Muscle layer of colon (tissue), 2 donors: Measurements from ENCODE around the gene RPS6KA3.

ENCODE experiments used
- H3K27ac ChIP-seq: one replicate; pipeline ENCODE4 v1.7.0; 2013; ENCODE audit warnings: low read depth, mild to moderate bottlenecking, low read length, moderate library complexity
- H3K27me3 ChIP-seq, 2 donors: one replicate each; pipeline ENCODE4 v1.7.0; 2013; ENCODE audit warnings: low read length in 2 of 2, mild to moderate bottlenecking in 2 of 2; ENCODE audit not compliant: insufficient read depth in 2 of 2, control insufficient read depth in 1 of 2
- H3K36me3 ChIP-seq: one replicate; pipeline ENCODE4 v1.7.0; 2013; ENCODE audit warnings: mild to moderate bottlenecking, low read length; ENCODE audit not compliant: insufficient read depth
- H3K4me1 ChIP-seq: one replicate; pipeline ENCODE4 v1.7.0; 2013; ENCODE audit warnings: mild to moderate bottlenecking, low read length; ENCODE audit not compliant: insufficient read depth
- H3K4me3 ChIP-seq, 2 donors: one replicate each; pipeline ENCODE4 v1.7.0; 2013; ENCODE audit warnings: low read length in 2 of 2, low read depth in 1 of 2, mild to moderate bottlenecking in 1 of 2, moderate library complexity in 1 of 2
- H3K9ac ChIP-seq: one replicate; pipeline ENCODE4 v1.7.0; 2013; ENCODE audit warnings: low read length
- H3K9me3 ChIP-seq: one replicate; pipeline ENCODE4 v1.7.0; 2013; ENCODE audit warnings: mild to moderate bottlenecking, low read length
- donor health status: abdominal sarcoma.
- donor health status: Adenocarcinoma of cecum.

Gene RPS6KA3

DNA sequence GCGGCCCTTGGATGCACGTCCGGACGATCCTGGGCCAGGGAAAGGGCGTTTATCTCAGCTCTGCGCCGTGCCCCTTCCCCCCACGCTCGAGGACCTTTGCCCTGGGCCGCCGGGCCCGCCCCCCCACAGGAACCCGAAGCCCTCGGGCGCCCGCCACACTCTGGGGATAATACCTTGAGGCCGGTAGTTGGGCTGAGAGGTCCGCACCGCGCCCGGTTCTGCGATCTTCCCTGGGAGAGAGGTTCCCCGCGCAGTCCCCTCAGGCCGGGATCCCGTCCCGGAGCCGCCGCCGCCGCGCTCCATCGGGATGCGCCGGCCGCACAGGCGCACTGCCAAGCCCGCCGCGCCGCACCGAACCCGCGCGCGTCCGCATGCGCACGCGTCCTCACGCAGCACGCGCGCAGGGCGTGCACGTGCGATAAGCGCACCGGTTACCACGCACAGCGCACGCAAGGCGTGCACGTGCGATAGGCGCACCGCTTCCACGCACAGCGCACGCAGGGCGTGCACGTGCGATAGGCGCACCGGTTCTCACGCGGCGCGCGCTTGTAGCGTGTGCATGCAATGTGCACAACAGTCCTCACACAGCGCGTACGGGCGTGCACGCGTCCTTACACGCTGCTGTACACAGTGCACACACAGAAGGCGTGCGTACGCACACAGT, 150.0 kb downstream of the RPS6KA3 start, which contains the start of gene MAP7D2:
MAP7D2 (minus strand) TSS at position 331 of the 664 bp plus-strand sequence; CDS start at position 303, 28 bp downstream.
- H3K9ac ChIP-seq, result no peak within 1 kb of the TSS

DNA sequence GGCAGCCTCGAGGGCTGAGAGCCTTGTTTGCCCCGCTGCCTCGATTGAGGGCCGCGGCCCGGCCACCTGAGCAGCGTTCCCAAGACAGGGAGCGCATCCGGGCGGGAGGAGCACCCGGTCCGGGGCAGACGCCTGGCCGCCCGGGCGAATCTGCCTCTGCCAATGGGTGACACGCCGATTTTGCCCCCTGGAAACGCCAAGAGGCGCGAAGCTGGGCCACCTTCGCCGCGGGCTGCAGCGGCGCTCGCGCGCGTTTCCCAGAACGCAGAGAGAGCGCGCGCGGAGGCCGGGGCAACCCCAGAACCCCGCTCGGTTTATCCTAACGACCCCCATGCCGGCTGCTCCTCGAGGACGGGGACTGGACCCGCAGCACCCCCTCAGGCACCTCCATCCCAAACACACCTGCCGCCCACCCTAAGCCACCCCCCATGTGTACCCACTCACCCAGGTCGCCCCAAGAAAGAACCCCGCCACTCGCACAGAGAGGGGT, 150.6 kb downstream of the RPS6KA3 start:
- H3K4me3 ChIP-seq, result no peak overlapping the region
- H3K9ac ChIP-seq, result no peak overlapping the region
- H3K4me1 ChIP-seq, result peaks cover 4% of the 10 kb centered on the region
- H3K9me3 ChIP-seq, result peaks cover 3% of the 10 kb centered on the region
- peaks cover 16 to 29% of the 10 kb centered on the region in 2 donors for H3K27me3 ChIP-seq
- no peaks in the 10 kb centered on the region for H3K36me3 ChIP-seq
- H3K27ac ChIP-seq, result no peak overlapping the region

More for the DNA sequence above, 150.0 kb downstream of the RPS6KA3 start, which contains the start of gene MAP7D2:
- peaks cover 3% of the 10 kb centered on the region for H3K9me3 ChIP-seq
- no peaks in the 10 kb centered on the region for H3K36me3 ChIP-seq
- no peak within 1 kb of the TSS for H3K4me3 ChIP-seq
- H3K4me1 ChIP-seq, result peaks cover 4% of the 10 kb centered on the region
- no peak within 1 kb of the TSS for H3K27ac ChIP-seq
- peaks cover 16 to 29% of the 10 kb centered on the region in 2 donors for H3K27me3 ChIP-seq

DNA sequence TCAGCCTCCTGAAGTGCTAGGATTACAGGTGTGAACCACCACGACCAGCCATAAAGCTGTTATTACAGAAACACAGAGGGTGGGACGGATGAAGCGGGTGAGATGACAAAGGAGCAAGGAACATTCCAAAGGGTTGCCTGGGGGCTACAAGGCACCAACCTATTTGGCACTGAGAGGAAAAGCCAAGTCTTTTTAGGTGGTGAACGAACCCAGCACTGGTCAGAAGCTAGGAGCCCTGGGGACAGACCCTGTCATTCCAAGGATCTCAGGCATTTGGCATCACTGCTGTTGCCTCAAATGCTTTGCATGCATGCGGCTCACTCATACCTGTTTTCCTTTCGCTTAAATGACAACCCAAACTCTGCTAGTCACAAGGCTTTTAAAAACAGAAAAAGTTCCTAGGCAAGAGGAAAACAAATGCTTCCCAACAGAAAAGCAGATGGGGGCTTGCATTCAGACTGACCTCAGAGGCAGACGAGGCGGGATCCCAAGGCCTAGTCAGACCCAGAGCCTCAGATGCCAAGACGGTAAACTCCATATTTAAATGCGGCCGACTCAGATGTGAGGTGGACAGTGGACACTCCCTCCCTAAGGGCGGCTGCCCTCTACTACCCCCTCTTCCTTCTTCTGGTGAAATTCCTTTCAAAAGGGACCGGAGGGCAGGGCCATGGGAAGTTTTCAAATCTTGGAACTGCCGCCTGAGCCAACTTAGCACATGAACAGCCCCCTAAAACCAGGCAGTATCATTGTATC, 154.5 kb downstream of the RPS6KA3 start:
- Histone ChIP-seq H3K27me3 (peaks cover 15 to 21% of the 10 kb centered on the region in 2 donors), H3K9me3 (peaks cover 3% of the 10 kb centered on the region), H3K36me3 (no peaks in the 10 kb centered on the region), H3K4me1 (no peaks in the 10 kb centered on the region), H3K9ac (no peak overlapping the region), H3K27ac (no peak overlapping the region), H3K4me3 (no peak overlapping the region)

DNA sequence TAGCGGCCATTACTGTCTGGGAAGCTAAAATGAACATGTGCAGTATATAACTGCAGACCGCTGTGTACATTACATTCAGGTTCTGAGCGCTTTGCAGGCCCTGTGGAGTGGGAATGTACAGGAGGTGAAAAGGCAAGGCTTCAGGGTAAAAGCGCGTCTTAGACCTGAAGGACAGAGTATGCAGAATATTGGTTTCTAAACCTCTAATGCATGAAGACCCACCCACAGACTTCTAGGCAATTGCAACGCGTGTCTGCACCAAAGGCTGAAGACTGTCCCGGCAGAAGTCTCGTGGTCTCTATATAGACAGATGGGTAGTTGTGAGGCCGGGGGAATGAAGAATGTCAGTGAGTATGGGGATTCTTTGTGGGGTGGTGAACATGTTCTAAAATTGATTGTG, 155.4 kb downstream of the RPS6KA3 start:
- Histone ChIP-seq H3K4me3 (no peak overlapping the region), H3K27me3 (peaks cover 11 to 12% of the 10 kb centered on the region in 2 donors), H3K4me1 (no peaks in the 10 kb centered on the region), H3K9ac (no peak overlapping the region), H3K9me3 (no peaks in the 10 kb centered on the region), H3K36me3 (no peaks in the 10 kb centered on the region), H3K27ac (no peak overlapping the region)

DNA sequence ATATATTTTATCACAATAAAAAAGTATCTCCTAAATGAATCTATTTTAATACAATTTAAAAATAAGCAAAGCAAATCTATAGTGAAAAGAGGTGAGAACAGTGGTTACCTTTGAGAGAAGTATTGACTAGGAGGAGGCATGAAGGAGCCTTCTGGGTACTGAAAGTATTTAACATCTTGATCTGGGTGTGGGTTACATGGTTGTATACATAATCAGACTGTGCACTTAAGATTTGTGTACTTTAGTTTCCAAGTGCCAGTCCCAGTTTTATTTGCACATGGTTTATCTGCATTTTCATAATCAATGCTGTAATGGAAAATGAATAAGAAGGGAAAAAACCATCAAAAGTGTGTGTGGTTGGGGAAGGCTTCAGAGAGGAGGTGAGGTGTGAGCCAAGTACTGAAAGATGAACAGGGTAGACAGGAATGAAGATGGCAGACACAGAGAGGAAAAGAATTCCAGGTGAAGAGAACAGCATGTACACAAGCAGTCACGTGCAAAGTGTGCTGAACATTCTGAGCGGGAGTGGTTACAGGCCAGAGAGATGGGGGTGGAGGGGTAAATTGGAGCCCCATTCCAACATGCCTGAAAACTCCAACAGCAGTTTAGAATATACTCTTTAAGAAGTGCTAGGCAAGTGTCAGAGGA, 164.7 kb downstream of the RPS6KA3 start:
- H3K27me3 ChIP-seq, result no peaks in the 10 kb centered on the region

More for the DNA sequence above, 164.7 kb downstream of the RPS6KA3 start:
- Histone ChIP-seq H3K4me3 (no peak overlapping the region), H3K9me3 (no peaks in the 10 kb centered on the region), H3K27ac (no peak overlapping the region), H3K36me3 (no peaks in the 10 kb centered on the region), H3K9ac (no peak overlapping the region), H3K4me1 (no peaks in the 10 kb centered on the region)
